Measurements from ENCODE around the gene EGFL7.
"Not testable (repeated sequence)": the region's sequence is repeated elsewhere in the genome, so short reads cannot be mapped to it uniquely, and the experiment has no call there.

EGFL7 gene

DNA sequence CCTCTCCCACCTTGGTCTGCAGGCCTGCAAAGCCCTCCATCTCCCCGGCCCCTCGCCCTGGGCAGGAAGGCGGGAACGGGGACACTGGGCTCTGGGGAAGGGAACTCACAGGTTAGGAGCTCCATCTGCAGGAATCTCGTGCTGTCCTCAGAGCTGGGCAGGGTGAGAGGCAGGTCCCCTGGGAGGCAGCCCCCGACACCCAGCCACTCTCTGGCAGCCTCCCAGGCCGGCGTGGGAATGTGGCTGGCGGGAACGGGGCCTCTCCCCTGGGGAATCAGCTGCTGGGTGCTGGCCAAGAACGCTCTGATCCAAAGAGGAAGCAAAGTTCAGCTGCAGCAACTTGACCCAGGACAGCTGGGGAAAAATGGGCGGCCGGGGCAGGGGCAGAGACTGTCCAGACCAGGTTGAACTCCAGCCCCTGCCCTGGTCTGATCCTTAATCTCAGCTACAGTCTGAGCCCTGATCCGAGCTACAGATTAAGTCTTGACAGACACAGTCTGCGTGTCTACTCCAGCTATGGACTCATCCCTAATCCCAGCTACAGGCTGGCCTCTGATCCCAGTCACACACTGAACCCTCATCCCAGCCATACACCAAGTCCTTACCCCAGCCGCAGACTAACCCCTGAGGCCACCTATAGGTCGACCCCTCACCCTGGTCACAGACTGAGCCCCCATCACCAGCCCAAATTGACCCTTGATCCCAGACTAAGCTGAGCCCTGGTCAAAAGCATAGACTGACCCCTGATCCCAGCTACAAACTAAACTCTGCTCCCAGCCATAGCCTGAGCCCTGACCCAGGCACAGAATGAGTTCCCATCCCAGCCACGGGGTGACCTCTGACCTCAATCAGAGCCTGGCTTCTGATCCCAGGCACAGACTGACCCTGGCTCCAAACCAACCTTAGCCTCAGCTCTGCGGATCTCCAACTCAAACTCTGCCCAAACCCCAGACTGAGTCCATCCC lies 37.3 kb upstream of the EGFL7 start:
- DNase-seq, result peak; percentile 56

DNA sequence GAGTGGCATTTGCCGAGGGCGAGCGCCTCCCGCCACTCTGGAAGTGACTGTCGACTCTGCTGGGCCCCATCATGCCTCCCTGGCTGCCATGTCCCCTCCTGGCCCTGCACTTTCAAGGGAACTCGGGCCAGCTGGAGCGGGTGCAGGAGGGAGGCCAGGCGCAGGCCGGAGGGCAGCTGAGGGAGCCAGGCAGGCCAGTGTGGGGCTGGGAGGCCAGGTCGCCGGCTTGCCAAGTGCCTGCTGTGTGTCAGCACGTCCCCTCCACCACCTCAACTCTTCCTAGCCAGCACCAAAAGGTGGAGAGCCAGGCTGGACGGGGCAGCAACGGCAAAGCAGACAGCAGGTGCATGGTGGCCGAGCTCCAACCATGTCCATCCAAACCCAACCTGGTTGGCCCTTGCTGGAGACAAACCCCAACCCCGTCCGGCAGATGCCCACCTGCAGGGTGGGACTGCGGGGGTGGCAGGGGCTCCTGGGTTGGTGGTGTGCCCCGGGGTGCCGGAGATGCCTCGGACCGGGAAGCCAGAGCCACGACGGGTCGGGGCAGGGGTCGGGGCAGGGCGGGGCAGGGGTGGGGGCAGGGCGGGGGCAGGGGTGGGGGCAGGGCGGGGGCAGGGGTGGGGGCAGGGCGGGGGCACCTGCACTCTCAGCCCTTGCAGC lies 36.5 kb upstream of the EGFL7 start:
- DNase-seq, result no peak

DNA sequence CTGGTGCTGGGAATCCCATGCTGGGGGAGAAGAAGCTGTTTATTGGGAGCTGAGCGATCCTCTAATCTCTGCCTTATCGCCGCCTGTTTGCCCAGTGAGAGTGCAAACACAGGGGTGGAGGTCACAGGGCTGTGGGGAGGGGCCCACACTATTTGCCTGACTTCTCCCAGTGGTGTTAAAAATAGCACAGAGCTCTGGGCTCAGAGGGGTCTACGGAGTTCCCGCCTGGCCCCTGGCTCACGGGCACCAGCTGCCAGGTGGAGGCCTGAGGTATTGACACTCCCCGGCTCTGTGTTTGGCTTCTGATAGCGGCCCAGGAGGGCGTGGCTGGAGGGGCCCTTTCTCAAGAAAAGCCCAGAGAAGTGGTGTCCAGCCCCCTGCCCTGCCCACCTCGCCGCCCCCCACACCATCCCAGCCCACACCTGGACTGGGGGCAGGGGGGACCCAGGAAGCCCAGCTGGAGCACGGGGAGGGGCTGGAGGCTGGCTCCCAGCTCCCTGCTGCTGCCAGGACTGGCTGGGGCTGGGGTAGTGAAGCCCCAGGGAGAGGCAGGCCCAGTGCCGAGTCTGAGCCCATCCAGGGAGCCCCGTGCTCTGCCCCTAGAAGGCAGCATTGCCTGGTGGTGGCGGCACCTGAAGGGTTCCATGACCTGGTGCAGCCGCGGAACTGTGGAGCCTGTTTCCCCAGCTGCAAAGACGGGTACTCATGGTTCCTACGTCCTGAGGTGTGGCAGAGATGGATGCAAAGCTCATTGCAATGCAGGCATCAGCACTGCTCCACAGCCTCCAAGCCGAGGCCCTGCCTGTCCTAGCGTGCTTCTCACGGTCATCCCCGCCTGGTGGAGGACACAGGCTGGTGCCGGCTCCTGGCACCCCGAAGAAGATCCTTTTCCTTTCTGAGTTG lies 35.7 kb upstream of the EGFL7 start:
- no peak for DNase-seq

DNA sequence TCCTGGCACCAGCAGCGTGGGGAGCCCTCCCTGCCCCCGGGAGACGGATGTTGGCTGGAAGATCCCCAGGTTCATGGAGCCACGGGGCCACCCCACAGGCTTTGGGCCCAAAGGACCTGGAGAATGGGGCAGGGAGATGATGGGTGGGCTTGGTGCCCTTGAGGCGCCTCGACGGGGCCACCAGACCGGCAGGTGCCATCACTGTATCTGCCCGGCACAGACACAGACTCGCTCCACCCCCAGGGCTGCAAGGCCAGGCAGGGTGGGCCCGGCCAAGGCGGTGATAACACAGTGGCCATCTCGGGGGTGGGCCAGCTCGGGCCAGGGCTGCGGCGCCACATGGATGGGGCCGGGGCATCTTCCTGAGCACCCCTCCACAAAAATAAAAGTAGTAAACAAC lies 35.0 kb upstream of the EGFL7 start:
- no peak for DNase-seq

DNA sequence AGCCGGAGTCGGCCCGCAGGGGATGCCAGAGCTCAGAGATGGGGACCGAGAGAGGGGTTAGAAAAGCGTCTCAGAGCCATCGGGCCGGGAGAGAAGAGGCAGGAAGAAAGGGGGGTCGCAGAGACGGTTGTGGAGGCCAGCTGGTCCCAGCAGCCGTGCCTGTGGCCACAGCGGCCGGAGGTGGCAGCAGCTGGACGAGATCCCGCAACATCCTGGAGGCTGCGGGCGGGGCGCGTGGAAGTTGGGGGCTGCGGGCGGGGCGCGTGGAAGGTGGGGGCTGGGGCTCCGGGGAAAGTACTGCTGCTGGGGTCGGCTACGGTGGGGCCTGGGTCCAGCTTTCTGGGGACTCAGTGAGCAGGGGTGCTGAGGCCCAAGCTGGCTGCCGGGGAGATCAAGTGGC lies 34.4 kb upstream of the EGFL7 start:
- DNase-seq, result no peak

DNA sequence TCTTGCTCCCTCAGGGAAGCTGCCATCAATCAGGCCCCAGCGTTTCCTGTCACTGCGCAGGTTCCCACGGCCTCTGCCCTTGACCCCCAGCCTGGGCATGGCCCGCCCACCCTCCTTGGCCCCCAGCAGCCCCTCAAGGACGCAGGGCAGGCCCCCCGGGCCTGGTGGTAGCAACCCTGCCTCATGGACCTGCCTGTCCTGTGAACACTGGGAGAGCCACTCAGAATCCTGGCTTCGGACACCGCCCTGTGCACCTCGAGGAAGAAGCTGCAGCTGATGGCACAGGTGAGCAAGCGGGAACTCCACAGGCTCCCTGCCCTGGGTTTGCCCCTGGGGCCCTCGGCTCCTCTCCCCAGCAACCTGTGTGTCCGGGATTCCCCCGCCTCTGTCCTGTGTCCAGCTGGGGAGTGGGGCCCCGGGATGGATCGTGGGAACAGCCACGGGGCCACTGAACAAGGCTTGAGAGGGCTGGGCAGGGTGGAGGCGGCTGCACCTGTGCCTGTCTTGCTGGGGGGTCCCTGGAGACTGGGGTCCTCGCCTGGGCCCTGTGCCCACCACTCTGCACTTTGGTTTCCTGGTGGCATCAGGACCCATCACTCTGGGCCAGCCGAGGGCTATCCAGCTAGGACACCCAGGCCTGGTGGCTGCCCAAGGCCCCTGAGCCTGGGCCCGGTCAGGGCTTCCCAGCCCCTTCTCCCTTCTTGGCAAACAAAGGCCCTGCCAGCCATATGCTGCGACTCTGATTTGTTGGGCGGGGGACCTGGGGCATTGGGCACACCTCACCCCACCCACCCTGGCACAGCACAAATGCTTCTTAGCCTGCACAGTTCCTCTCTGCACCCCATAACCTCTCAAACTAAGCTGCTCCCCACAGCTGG lies 33.5 kb upstream of the EGFL7 start:
- no peak for DNase-seq

DNA sequence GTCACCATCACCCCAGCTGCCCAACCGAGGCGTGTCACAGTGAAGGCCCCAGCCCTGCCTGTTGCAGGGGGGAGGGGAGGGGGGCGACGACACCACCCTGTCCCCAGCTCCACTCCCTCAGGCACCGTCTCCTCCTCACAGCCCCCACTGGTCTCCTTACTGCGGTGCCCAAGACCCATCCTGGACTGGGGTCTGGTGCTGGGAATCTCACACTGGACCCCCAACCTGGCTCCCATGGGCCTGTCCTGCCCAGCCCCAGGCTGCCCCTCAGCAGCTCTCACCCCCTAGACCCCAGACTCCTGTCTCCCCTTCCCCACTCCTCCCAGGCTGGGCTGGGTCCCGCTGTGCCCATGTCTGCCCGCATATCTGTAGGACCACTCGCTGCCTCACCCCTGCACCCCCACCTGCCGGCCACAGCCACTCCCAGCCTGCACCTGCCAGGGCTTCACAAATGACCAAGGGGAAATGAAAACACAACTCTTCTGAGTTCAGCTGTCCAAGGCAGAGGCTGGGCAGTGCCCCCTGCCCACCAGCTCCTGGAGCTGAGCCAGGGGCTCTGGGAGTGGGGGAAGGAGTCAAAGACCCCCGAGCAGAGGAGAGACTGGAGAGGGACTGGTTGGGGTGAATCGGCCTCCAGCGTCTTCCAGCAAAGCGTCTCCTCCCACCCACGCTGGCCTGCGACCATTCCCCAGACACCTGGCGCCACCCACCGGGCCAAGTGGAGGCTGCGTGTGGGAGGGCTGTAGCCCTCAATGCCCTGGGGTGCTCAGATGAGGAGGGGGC lies 32.6 kb upstream of the EGFL7 start:
- peak; percentile 48 for DNase-seq

DNA sequence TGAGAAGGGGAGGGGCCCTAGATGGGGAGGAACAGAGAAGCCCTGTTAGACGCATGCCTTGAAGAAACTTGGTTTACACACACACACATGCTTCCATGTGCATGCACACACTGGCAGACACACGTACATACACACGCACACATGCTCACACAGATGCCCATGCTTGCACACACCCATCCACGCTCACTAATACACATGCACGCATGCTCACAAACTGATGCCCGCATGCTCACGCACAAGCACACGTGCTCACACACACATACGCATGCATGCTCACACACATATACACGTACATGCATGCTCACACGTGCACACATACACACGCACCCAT lies 32.1 kb upstream of the EGFL7 start:
- no peak for DNase-seq

DNA sequence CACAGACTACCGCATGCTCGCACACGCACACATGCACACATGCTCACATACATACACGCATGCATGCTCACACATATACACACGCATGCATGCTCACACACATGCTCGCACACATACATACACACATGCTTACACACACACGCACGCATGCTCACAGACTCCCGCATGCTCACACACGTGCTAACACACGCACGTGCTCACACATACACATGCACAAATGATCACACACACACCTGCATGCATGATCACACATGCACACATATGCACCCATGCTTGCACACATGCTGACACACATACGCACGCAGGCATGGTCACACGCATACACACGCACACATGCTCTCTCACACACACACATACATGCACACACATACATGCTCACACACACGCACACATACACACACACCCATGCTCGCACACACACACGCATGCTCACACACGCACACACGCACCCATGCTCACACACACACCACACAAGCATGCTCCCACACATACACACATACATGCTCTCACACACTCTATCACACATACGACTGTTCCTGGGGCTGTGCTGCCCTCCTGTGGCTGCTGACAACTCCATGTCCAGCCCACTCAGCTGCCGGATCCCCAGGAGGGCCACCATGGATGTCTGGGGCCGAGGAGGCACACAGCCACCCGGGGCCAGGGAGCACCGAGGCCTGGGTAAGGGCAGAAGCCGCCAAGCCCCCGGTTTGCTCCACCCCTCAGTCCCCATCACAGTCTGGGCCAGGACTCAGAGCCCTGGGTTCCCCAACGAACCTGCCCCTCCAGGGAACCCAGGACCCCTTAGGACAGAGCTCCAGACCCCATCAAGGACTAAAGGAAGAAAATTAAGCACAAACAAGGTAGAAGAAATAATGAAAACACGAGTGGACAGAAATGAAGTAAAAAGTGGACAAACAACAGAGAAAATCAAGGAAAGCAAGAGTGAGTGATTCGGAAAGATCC lies 31.4 kb upstream of the EGFL7 start:
- peak; percentile 79 for DNase-seq

DNA sequence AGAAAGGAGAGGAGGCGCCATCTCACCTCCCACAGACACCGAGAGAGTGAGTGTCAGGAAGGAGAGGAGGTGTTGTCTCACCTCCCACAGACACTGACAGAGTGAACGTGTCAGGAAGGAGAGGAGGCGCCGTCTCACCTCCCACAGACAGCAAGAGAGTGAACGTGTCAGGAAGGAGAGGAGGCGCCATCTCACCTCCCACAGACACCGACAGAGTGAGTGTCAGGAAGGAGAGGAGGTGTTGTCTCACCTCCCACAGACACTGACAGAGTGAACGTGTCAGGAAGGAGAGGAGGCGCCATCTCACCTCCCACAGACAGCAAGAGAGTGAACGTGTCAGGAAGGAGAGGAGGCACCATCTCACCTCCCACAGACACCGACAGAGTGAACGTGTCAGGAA lies 30.6 kb upstream of the EGFL7 start:
- DNase-seq, result not testable (repeated sequence)

DNA sequence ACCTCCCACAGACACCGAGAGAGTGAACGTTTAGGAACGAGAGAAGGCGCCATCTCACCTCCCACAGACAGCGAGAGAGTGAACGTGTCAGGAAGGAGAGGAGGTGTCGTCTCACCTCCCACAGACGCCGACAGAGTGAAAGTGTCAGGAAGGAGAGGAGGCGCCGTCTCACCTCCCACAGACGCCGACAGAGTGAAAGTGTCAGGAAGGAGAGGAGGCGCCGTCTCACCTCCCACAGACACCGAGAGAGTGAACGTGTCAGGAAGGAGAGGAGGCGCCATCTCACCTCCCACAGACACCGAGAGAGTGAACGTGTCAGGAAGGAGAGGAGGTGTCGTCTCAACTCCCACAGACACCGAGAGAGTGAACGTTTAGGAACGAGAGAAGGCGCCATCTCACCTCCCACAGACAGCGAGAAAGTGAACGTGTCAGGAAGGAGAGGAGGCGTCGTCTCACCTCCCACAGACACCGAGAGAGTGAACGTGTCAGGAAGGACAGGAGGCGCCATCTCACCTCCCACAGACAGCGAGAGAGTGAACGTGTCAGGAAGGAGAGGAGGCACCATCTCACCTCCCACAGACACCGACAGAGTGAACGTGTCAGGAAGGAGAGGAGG lies 30.1 kb upstream of the EGFL7 start:
- DNase-seq, result not testable (repeated sequence)

DNA sequence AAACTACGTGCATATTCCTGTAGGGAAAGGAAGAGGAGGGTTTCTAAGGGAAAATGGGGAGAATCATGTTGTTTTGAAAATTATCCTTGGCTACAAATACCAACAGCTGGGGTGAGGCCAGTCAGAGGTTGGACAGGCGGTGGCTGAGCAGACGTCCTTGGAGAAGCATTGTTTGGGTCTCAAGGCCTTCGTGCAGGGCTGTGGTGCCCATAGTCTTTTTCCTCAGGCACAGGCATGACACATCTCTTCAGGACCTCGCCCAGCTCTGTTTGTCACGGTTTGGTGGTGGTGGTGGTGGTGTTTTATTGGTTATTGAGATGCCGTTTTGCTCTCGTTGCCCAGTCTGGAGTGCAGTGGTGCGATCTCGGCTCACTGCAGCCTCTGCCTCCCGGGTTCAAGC lies 27.8 kb upstream of the EGFL7 start:
- DNase-seq, result no peak

DNA sequence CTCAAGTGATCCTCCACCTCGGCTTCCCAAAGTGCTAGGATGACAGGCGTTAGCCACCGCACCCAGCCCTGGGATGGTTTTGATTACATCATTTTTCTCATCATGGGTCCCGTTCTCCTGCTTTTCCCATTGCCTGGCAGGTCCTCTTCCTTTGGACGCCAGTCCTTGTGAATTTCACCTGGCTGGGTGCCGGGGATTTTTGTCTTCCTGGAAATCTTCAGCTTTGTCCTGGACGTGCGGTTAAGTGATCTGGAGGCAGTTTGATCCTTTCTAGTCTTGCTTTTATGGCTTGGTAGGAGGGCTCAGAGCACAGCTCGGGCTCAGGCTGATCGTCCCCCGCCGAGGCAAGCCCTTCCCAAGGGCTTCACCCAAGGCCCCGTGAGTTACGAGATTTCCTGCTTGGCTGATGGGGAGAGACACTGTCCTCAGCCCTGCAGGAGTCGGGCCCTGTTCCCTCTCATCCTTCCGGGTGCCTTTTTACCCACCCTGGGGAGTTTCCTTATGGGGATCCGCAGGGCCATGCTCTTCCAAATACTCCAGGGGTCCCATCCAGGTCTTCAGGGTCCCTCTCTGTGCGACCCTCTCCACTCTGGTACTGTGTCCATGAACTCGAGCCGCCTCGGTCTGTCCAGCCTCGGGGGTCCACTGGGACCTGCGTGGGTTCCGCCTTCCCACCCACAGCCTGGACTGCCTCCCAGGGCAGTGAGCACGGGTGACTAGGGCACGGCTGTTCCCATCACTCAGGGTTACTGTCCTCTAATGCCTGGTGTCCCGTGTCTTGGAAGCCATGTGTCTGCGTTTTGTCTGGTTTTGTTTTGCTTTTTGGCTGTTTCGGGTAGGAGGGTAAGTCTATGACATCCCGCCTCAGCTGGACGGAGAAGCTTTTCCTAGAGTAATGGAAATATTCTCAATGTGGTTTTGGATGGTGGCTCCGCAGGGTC lies 22.3 kb upstream of the EGFL7 start:
- DNase-seq, result no peak

DNA sequence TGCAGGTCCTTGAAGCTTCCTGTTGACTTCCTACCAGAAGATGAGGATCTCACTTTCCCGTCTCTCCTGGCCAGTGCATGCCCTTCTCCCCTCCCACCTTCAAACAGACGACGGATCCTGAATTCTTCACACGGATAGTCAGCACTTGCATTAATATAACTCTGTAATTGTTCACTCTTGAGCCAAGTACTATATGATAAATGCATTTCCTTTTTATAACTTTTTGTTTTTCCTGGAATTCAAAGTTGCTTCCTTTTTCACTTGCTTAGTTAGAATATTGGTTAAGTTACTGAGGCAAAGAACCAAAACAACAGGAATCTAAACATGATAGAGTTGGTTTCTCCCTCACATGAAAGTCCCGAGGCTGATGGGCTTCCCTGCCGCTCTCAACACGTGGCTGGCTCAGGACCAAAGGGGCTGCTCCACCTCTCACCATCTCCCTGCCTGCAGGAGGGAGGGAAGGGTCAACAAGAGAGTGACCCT lies 20.2 kb upstream of the EGFL7 start:
- DNase-seq, result no peak

DNA sequence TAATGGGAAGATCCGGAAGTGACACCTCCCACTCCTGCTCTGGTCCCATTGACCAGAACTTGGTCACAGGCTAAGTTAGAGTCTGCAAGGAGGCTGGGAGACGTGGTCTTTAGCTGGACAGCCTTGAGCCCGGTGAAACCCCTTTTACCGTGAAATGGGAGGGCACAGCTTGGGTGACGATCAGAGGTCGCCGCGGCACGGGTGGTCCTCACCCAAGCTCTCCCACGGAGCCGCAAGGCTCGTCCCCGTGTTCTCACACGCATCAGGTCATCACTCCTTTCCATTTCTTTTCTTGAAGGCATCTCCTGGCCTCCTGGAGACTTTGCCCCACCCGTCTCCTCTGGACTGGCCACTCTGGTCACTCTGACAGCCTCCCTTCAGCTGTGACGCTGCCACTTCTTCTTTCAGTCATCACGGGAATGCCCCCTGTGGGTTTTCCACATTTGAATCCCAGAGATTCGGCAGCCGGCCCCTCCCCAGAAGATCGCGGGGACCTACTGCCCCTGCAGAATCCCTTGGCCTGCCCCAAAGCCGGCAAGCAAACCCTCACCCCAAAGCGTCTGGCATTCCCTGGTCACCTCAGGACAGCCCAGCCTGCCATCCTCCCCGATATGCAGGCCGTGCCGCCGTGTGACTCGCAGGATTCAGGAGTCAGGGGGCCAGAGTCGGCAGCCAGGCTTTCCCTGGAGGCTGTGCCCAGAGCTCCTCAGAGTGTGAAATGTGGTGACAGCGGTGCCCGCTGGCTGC lies 18.9 kb upstream of the EGFL7 start:
- DNase-seq, result no peak

DNA sequence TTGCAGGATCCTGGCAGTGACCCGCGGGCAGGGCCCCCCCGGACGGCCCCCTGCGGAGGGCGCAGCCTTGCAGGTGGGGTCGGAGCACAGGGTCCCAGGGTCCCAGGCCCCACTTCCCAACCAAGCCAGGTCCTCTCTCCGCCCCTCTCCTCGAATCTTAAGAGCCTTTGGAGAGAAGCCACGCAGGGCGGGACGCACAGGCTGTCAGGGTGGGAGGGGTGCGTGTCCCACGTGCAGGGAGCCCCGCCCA lies 18.4 kb upstream of the EGFL7 start:
- no peak for DNase-seq

DNA sequence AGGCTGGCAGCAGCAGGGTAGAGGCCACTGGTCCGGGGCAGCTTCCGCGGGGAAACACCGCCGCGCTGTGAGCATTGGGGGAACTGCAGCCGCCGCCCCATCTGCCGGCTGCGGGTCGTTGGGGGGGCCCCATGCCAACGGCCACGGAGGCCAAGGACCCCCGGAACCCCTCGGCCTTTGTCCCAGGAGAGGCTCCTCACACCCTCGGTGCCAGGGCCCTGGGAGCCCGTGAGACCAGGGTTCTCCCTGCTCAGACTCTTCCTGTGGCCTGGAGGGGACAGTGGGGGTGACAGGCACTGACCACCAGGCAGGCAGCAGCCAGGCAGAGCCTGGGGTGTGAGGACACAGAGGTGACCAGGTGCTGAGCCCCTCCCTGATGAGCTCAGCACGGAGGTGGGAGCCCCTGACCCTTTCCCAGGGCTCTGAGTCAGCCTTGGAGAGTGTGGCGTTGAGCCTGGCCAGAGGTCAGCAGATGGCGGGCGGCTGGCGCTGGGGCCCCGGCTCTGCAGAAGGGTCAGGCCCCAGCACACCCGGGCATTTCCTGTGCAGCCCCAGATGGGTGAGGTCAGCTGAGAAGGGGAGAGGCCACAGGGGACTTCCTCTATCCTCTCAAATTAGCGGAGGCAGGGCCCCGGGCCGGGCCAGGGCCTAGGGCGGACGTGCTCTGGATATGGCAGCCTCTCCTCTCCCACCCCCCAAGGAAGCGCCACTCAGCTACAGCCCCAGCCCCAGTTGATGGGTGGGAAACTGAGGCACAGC lies 17.9 kb upstream of the EGFL7 start:
- DNase-seq, result peak; percentile 81
